Osteocyte (in vitro differentiated cells): Measurements from ENCODE around the gene CEACAM1. TPM values are rescaled to one million over a fixed set of nuclear protein-coding genes. Genes with fewer than 3 reads are reported as not detected.
A peak's percentile ranks its signal among the peaks of the same experiment; 100 is the strongest.

ENCODE experiments used
- DNase-seq: peaks from one replicate; pipeline ENCODE4 v3.0.0; 2021; ENCODE audit warnings: mixed read lengths; ENCODE audit not compliant: unreplicated experiment; ENCODE audit errors: extremely low spot score
- H3K27ac Mint-ChIP-seq: one replicate; pipeline ENCODE4 v1.8.0; 2021; ENCODE audit warnings: mild to moderate bottlenecking, mixed read lengths; ENCODE audit not compliant: unreplicated experiment
- H3K27me3 Mint-ChIP-seq: one replicate; pipeline ENCODE4 v1.8.0; 2021; ENCODE audit warnings: mixed read lengths; ENCODE audit not compliant: unreplicated experiment
- H3K36me3 Mint-ChIP-seq: one replicate; pipeline ENCODE4 v1.8.0; 2021; ENCODE audit warnings: mixed read lengths; ENCODE audit not compliant: unreplicated experiment
- H3K4me1 Mint-ChIP-seq: one replicate; pipeline ENCODE4 v1.8.0; 2021; ENCODE audit warnings: mixed read lengths; ENCODE audit not compliant: unreplicated experiment
- H3K4me3 Mint-ChIP-seq: one replicate; pipeline ENCODE4 v1.8.0; 2021; ENCODE audit warnings: mild to moderate bottlenecking, moderate library complexity, mixed read lengths; ENCODE audit not compliant: unreplicated experiment
- H3K9me3 Mint-ChIP-seq: one replicate; pipeline ENCODE4 v1.8.0; 2021; ENCODE audit warnings: mixed read lengths; ENCODE audit not compliant: unreplicated experiment
- total RNA-seq: library from RNA; stranded (reverse); gene quantifications from 2 replicates; pipeline ENCODE4 v1.2.1, GENCODE V29; 2021
- TF ChIP-seq, protein P1 (sequence below): fragments of 200-600 bp; sonication (generic); IDR thresholded peaks from 2 replicates; pipeline ENCODE4 v1.5.0; 2021; ENCODE audit warnings: antibody characterized with exemption, mild to moderate bottlenecking, moderate library complexity

The CEACAM1 gene
- total RNA-seq, 1 donor from 2014 or later, result not detected

DNA sequence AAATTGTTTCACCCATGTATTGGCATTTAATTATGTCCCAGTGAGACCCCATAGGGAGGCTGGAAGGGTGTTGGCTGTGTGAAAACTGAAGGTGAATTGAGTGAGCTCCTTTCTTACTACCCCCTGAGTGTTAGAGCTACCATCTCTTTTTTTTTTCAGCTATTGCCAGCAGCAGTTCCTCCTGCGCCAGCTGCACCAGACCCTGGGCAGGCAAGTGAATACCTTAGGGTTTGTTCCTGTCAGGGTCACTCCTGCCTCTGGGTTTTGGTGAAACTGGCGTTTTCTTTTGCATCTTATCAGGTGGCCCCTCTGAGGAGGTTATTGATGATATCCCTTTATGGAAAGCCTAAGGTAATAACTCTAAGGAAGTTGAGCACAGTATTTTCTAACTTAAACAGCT lies 40.9 kb upstream of the CEACAM1 start:
- TF ChIP-seq, protein P1, sequence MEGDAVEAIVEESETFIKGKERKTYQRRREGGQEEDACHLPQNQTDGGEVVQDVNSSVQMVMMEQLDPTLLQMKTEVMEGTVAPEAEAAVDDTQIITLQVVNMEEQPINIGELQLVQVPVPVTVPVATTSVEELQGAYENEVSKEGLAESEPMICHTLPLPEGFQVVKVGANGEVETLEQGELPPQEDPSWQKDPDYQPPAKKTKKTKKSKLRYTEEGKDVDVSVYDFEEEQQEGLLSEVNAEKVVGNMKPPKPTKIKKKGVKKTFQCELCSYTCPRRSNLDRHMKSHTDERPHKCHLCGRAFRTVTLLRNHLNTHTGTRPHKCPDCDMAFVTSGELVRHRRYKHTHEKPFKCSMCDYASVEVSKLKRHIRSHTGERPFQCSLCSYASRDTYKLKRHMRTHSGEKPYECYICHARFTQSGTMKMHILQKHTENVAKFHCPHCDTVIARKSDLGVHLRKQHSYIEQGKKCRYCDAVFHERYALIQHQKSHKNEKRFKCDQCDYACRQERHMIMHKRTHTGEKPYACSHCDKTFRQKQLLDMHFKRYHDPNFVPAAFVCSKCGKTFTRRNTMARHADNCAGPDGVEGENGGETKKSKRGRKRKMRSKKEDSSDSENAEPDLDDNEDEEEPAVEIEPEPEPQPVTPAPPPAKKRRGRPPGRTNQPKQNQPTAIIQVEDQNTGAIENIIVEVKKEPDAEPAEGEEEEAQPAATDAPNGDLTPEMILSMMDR, result no peak
- Mint-ChIP-seq H3K9me3 (no peaks in the 10 kb centered on the region), H3K27me3 (peaks cover 18% of the 10 kb centered on the region), H3K4me3 (no peak overlapping the region), H3K27ac (no peak overlapping the region), H3K36me3 (no peaks in the 10 kb centered on the region), H3K4me1 (no peaks in the 10 kb centered on the region)
- DNase-seq, result peak; percentile 54

DNA sequence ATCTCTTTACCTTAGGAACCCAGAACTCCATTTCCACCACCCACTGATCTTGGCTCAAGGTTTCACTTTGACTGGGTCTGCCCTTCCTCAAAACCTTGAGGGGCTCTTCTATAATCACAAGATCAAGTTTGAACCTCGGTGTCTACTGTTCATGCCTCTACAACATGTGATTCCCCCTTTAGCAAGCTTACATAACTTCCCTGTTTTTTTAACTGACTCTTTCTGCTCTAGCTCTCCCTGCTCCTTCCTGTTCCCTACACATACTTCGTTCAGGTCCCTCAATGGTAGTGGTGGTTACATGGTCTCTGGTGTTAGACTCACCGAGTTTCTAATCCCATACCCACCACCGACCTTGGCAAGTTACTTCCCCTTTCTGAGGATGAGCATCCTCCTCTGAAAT lies 39.7 kb upstream of the CEACAM1 start:
- no peak for DNase-seq
- Mint-ChIP-seq H3K9me3 (no peaks in the 10 kb centered on the region), H3K27ac (no peak overlapping the region), H3K4me1 (no peaks in the 10 kb centered on the region), H3K4me3 (no peak overlapping the region), H3K36me3 (no peaks in the 10 kb centered on the region), H3K27me3 (peaks cover 18% of the 10 kb centered on the region)
- TF ChIP-seq, protein P1, result no peak

DNA sequence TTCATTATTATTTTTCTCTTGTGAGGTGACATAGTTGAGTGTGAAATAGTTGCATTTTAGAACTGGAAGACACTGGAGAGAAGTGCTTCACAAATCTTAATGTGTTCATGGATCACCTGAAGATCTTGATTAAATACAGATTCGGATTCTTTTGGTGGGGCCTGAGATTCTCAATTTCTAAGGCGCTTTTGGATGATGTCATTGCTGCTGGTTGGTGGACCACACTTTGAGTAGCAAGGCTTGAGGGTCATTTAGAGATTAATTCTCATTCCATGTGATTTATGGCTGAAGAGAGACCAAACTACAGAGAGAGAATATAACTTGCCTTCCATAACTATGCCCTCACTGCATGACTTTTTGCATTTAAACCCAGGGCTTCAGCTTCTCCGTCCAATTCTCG lies 39.3 kb upstream of the CEACAM1 start:
- no peaks in the 10 kb centered on the region for H3K36me3 Mint-ChIP-seq
- peaks cover 18% of the 10 kb centered on the region for H3K27me3 Mint-ChIP-seq
- no peaks in the 10 kb centered on the region for H3K9me3 Mint-ChIP-seq
- no peak overlapping the region for H3K27ac Mint-ChIP-seq
- TF ChIP-seq, protein P1, result no peak
- H3K4me3 Mint-ChIP-seq, result no peak overlapping the region
- no peaks in the 10 kb centered on the region for H3K4me1 Mint-ChIP-seq
- DNase-seq, result no peak

DNA sequence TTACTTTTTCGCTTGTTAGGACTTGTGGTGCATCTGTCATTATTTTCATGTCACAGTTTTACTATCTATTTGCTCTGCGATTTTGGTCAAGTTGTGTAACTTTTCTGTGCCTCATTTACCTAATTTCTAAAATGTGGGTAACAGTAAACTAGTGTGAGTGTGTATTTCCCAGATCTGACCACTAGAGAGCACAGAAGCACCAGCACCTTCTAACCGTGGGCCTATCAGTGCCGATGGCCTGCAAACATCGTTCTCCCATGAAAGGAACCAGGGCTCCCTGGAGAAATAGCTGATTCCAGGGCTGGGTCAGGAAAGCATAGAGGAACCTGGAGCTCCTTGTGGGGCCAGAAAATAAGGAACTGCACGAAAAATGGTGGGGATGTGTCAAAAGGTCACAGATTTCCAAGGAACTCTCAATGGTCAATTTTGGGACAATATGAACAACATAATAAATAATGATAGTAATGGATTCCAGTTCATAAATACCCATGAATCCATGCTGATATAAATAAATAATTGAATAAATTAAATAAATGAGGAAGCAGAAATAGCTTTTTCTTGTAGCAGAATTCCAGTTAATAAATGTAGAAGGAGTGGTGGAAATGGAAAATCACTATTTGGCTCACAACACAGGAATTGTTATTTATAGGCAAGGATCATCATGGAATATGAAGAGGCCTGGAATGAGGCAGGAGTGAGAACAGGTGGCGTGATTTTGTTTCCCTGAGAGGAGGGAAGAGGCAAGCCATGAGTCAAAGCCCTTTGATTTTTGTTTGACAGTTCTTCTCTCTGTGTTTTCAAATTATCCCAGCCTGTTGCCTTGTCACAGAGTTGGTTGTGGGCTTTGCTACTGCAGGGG lies 35.3 kb upstream of the CEACAM1 start:
- Mint-ChIP-seq H3K27ac (no peak overlapping the region), H3K4me1 (no peaks in the 10 kb centered on the region), H3K4me3 (no peak overlapping the region), H3K27me3 (peaks cover 15% of the 10 kb centered on the region), H3K9me3 (no peaks in the 10 kb centered on the region), H3K36me3 (no peaks in the 10 kb centered on the region)
- no peak for DNase-seq
- TF ChIP-seq, protein P1, result peak; percentile 62

DNA sequence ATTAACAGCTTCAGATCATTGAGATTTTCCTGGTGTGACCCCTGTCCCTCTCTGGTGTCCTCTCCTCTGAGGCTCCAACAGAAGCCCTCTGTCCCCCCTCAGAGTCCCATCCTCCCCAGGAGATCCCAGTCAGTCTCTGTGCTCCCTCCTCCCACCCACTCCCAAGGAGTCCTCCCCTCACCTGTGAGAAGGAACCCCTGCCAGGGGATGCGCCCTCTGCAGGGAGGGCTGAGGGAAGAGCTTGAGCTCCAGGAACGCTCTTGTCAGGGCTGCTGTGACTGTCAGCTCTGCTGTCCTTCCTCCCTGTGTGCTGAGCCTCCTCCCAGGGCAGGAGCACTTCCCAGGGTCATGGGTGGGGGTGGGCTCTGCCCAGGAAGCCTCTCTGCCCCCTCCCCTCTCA lies 33.2 kb upstream of the CEACAM1 start:
- H3K9me3 Mint-ChIP-seq, result no peaks in the 10 kb centered on the region
- H3K4me1 Mint-ChIP-seq, result no peaks in the 10 kb centered on the region
- H3K4me3 Mint-ChIP-seq, result no peak overlapping the region
- TF ChIP-seq, protein P1, result no peak
- no peaks in the 10 kb centered on the region for H3K36me3 Mint-ChIP-seq
- no peak for DNase-seq
- H3K27me3 Mint-ChIP-seq, result peaks cover 6% of the 10 kb centered on the region
- no peak overlapping the region for H3K27ac Mint-ChIP-seq
